OCI-LY7 (cell line): ENCODE data around the gene KCNK6. TPM values are rescaled to one million over a fixed set of nuclear protein-coding genes. Genes with fewer than 3 reads are reported as not detected.

Source experiments
- BruUV-seq: library from RNA; stranded (reverse); fragments of 400-500 nt; replicated peaks from 2 replicates; lab custom pipeline; 2021; lab: Mats Ljungman, UMichigan
- CTCF ChIA-PET: fragments of 300-600 bp; sonication (Branson Sonifier 250); formaldehyde crosslinking; loops from one replicate; lab custom pipeline; 2022; ENCODE audit warnings: antibody characterized with exemption; ENCODE audit not compliant: unreplicated experiment; lab: Charles Lee
- POLR2A ChIA-PET: fragments of 300-600 bp; sonication (Branson Sonifier 250); formaldehyde crosslinking; loops from one replicate; lab custom pipeline; 2022; ENCODE audit warnings: antibody characterized with exemption; lab: Charles Lee
- DNase-seq: peaks from one replicate; pipeline ENCODE4 v3.0.0-alpha.2; 2015; ENCODE audit warnings: low spot score
- H2AFZ ChIP-seq: fragments of 200-600 bp; sonication (generic), shearing (Covaris generic); 2 replicates; pipeline ENCODE4 v1.6.1; 2014; ENCODE audit warnings: mild to moderate bottlenecking, antibody characterized with exemption, low read length, moderate library complexity
- H3K27ac ChIP-seq: fragments of 200-600 bp; sonication (generic); 2 replicates; pipeline ENCODE4 v1.5.1; 2014; ENCODE audit warnings: mixed run types, low read depth, mild to moderate bottlenecking, moderate library complexity, low read length, inconsistent platforms; ENCODE audit not compliant: poor library complexity, severe bottlenecking
- H3K36me3 ChIP-seq: fragments of 200-600 bp; sonication (generic); 2 replicates; pipeline ENCODE4 v1.6.1; 2014; ENCODE audit warnings: mild to moderate bottlenecking, antibody characterized with exemption, low read length, moderate library complexity, mixed read lengths; ENCODE audit not compliant: insufficient read depth
- H3K4me1 ChIP-seq: fragments of 200-600 bp; sonication (generic); 2 replicates; pipeline ENCODE4 v1.5.1; 2014; ENCODE audit warnings: mild to moderate bottlenecking, low read length; ENCODE audit not compliant: insufficient read depth, poor library complexity, severe bottlenecking
- H3K4me2 ChIP-seq: fragments of 200-600 bp; sonication (generic); 2 replicates; pipeline ENCODE4 v1.6.1; 2014; ENCODE audit warnings: mild to moderate bottlenecking, low read length
- H3K4me3 ChIP-seq: fragments of 200-600 bp; sonication (generic); 2 replicates; pipeline ENCODE4 v1.5.1; 2014; ENCODE audit warnings: mild to moderate bottlenecking, low read depth, low read length; ENCODE audit not compliant: poor library complexity, severe bottlenecking
- H3K79me2 ChIP-seq: fragments of 200-600 bp; sonication (generic); 2 replicates; pipeline ENCODE4 v1.6.1; 2016; ENCODE audit warnings: low read depth, mild to moderate bottlenecking, low read length, moderate library complexity, mixed read lengths; ENCODE audit not compliant: insufficient read depth
- H3K9me2 ChIP-seq: fragments of 200-600 bp; sonication (generic); 2 replicates; pipeline ENCODE4 v1.6.1; 2016; ENCODE audit warnings: mild to moderate bottlenecking, low read length, mixed read lengths; ENCODE audit not compliant: insufficient read depth
- H3K9me3 ChIP-seq: fragments of 200-600 bp; sonication (generic); 2 replicates; pipeline ENCODE4 v1.6.1; 2014; ENCODE audit warnings: mild to moderate bottlenecking, mixed run types, low read length, mixed read lengths
- H4K20me1 ChIP-seq: fragments of 200-600 bp; sonication (generic); 2 replicates; pipeline ENCODE4 v1.6.1; 2014; ENCODE audit warnings: mild to moderate bottlenecking, antibody characterized with exemption, low read length, moderate library complexity, mixed read lengths; ENCODE audit not compliant: insufficient read depth
- CTCF ChIP-seq: fragments of 200-600 bp; sonication (generic); conservative IDR thresholded peaks from 2 replicates; pipeline ENCODE4 v1.5.1; 2014; ENCODE audit warnings: mild to moderate bottlenecking, antibody characterized with exemption, low read length, moderate library complexity, mixed read lengths
- EZH2phosphoT487 ChIP-seq: fragments of 200-600 bp; sonication (generic); IDR thresholded peaks from 2 replicates; pipeline ENCODE4 v1.6.1; 2018; ENCODE audit warnings: low read depth, borderline replicate concordance, mild to moderate bottlenecking, mixed run types, antibody characterized with exemption, low read length, moderate library complexity, mixed read lengths
- intact Hi-C: fragments of 100-400 bp; cut with micrococcal nuclease; formaldehyde crosslinking; loops from one replicate; pipeline ENCODE4 v1.10.0; 2022; ENCODE audit not compliant: unreplicated experiment
- total RNA-seq, 2 experiments: library from RNA; depleted of rRNA in 1 of 2; stranded (reverse); fragments of >200 nt in 1 of 2; shearing (Covaris generic) in 1 of 2; gene quantifications; 2 replicates each; pipeline ENCODE4 v1.2.3, GENCODE V29; 2014 to 2022

The KCNK6 gene
- total RNA-seq, 2 experiments from 2014 or later: 1.7 to 6.9 TPM

- H2AFZ ChIP-seq: no peak overlapping the region
- no peak for TF ChIP-seq EZH2phosphoT487
- no peak for TF ChIP-seq CTCF
Observed at GRCh38 chr19:38355728-38356725, 36.4 kb downstream of the KCNK6 start.

GRCh38 chr19:38358071-38358470 lies 38.4 kb downstream of the KCNK6 start:
- TF ChIP-seq CTCF (no peak), EZH2phosphoT487 (no peak)
- CTCF ChIA-PET: no interaction called here
- intact Hi-C loops: no loop called here
- Histone ChIP-seq H3K4me1 (peaks cover 9% of the 10 kb centered on the region), H3K4me2 (no peak overlapping the region), H3K4me3 (no peak overlapping the region), H4K20me1 (no peaks in the 10 kb centered on the region), H3K27ac (no peak overlapping the region), H3K9me2 (no peaks in the 10 kb centered on the region), H3K9me3 (no peaks in the 10 kb centered on the region), H3K36me3 (no peaks in the 10 kb centered on the region), H3K79me2 (no peaks in the 10 kb centered on the region), H2AFZ (no peak overlapping the region)
- POLR2A ChIA-PET: interaction anchor here (1.6 kb wide), 1 partner anchor 16 kb away, joined by 9 read pairs; the partner anchor contains the start of gene PSMD8
- no peak for DNase-seq
- no TSS peak for BruUV-seq

More at GRCh38 chr19:38355728-38356725, 36.4 kb downstream of the KCNK6 start:
- intact Hi-C loops: no loop called here
- CTCF ChIA-PET: no interaction called here
- no peaks in the 10 kb centered on the region for H4K20me1 ChIP-seq
- no peaks in the 10 kb centered on the region for H3K4me1 ChIP-seq
- no peaks in the 10 kb centered on the region for H3K9me3 ChIP-seq
- no peaks in the 10 kb centered on the region for H3K79me2 ChIP-seq
- H3K9me2 ChIP-seq: no peaks in the 10 kb centered on the region
- POLR2A ChIA-PET: no interaction called here
- H3K4me3 ChIP-seq: no peak overlapping the region
- no peak overlapping the region for H3K4me2 ChIP-seq
- DNase-seq: no peak
- no TSS peak for BruUV-seq
- H3K27ac ChIP-seq: no peak overlapping the region
- no peaks in the 10 kb centered on the region for H3K36me3 ChIP-seq
